Activated gamma-delta T cell treated with anti-CD3 and anti-CD28 coated beads, Interleukin-2, amount 50 U/mL, for 16 hours (primary cell): ENCODE results near the gene MPIG6B.
A peak's percentile ranks its signal among the peaks of the same experiment; 100 is the strongest.

Experiments
- DNase-seq: peaks from one replicate; pipeline ENCODE4 v3.0.0-alpha.2; 2020; ENCODE audit warnings: low read depth

Gene MPIG6B

GRCh38 chr6:31737991-31738979, 15.1 kb downstream of the MPIG6B start:
- peak; percentile 39 for DNase-seq

DNA sequence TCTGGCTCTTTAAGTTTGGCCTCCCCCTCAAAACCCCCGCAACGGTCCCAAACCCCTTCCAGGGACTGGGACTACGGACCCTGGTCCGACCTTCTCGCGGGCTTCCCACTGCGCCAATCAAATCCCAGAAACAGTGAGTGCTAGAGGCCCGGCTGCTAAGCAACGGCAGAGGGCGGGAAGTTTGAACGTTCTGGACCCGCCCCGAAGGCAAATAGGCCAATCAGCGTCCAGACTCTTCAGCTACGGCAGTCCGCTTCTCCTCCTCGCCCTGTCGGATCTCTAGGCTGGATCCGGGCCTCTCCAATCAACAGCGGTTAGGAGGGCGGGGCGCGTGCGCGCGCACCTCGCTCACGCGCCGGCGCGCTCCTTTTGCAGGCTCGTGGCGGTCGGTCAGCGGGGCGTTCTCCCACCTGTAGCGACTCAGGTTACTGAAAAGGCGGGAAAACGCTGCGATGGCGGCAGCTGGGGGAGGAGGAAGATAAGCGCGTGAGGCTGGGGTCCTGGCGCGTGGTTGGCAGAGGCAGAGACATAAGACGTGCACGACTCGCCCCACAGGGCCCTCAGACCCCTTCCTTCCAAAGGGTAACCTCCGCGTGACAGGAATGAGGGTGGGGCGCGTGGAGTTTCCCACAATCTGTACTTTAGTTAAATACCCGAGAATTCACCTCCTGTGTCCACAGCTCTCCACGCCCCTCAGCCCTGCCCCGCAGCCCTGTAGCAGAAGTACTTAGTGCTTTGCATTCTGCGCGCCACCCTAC, 16.6 kb downstream of the MPIG6B start, which contains the start of gene MSH5:
TSS of gene MSH5 (plus strand) at position 367 of the 758 bp plus-strand sequence. CDS start 462 bp downstream, outside the sequence.
- DNase-seq = peak; percentile 91

GRCh38 chr6:31740397-31741223, 17.4 kb downstream of the MPIG6B start:
- DNase-seq = no peak

GRCh38 chr6:31741815-31742214, 18.6 kb downstream of the MPIG6B start:
- DNase-seq = no peak

DNA sequence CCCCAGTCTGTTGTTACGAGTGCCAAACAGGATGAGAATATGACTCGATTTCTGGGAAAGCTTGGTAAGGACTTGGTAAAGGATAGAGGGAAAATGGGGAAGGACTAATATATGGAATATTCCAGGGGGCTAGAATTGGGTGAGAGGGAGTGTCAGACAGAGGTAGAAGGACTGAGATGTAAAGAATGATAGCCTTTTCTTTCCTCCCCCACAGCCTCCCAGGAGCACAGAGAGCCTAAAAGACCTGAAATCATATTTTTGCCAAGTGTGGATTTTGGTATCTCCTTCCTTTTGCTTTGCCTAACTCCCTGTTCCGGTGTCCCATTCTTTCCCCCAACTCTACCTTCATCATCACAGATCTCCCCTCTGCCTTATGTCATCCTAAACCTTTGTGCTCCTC, 19.7 kb downstream of the MPIG6B start:
- DNase-seq = no peak

- no peak for DNase-seq
These were observed 21.2 kb downstream of the MPIG6B start for GRCh38 chr6:31744422-31744821.

DNA sequence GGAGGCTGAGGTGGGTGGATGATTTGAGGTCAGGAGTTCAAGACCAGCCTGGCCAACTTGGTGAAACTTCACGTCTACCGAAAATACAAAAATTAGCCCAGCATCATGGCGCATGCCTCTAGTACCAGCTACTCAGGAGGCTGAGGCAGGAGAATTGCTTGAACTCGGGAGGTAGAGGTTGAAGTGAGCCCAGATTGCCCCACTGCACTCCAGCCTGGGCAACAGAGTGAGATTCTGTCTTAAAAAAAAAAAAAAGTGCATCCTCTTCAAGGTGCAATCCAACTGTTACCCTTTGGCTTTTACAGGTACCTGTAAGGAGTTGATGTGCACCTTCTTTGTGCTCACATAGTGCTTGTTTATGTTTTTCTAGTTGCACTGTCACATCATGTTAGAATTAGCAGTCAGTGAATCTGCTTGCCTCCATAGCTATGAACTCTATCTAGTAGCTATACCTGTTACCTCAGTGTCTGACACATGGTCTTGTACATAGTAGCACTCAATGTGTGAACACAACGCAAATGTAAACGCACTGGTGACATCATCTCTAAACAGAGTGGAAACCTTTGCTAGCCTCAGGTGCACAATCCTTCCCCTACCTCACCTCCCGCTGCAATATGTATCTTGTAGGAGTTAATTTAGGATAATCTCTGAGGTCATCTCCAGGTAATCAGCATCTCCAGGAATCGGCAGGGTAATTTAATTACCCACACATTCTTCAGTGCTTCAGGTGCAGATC, 26.3 kb downstream of the MPIG6B start:
- DNase-seq = no peak

DNA sequence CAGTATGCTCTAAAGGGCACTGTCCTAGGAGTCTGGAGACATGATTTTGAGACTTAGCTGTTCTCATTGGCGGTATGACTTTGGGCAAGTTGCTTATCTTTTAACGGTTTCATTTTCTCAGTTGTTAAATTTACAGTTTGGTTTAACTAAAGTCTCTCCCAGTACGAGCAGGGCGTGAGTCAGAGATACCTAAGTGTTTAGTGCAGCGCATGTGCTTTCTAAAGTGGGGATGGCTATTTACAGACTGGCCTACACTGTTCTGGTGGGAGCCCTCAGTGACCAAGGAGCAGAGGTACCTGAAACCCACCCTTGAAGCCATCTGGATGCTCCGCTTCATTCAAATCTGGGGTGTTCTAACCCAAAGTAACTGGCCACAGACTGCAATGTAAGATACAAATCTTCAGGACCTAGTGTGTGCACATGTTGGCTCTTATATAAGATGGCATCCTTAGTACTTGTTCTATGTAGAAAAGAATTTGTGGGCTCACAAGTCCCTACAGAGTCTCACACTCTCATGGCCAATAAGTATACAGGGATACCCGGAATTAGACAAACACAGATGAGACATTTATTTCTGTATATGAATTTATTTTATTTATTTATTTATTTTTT, 27.3 kb downstream of the MPIG6B start:
- no peak for DNase-seq

GRCh38 chr6:31752739-31753319, 29.7 kb downstream of the MPIG6B start:
- no peak for DNase-seq

DNA sequence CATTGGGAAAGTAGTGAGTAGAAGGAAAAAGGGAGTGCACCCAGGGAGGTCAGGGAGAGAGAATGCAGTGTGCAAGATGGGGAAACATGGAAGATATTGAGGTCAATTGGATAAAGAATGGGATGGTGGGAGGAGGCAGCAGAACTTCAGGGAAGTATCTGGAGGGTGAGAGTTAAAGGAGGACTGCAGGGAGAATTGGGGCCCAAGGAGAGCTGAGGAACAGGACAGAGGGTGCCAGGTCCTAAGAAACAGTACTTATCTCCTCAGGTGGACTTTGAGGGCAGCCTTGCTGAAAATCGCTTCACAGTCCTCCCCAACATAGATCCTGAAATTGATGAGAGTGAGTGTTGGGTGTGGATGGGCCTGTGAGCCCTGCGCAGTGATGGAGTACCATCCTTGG, 35.1 kb downstream of the MPIG6B start:
- no peak for DNase-seq

DNA sequence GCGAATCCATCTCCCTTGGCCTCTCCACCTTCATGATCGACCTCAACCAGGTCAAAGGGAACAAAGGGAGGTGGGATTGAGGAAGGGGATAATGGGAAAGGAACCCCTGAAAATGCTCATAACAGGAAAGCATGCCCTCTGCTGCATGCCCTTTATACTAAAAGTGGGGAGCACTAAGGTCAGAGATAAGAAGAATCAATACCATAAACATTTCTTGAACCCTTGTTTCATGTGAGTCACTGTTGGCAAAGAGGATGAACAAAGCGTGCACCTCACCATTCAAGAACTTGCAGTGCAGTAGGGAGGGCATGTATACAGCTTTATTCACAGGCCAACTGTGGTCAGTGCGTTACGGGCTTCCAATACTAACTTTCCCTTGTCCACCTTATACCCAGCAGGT, 37.6 kb downstream of the MPIG6B start:
- no peak for DNase-seq

GRCh38 chr6:31761343-31761742, 38.2 kb downstream of the MPIG6B start:
- DNase-seq = no peak

GRCh38 chr6:31762356-31762755, 39.2 kb downstream of the MPIG6B start, which contains the start of gene SAPCD1:
SAPCD1 (plus strand) TSS chr6:31762656; CDS start chr6:31763055, 399 bp downstream.
- DNase-seq = no peak

DNA sequence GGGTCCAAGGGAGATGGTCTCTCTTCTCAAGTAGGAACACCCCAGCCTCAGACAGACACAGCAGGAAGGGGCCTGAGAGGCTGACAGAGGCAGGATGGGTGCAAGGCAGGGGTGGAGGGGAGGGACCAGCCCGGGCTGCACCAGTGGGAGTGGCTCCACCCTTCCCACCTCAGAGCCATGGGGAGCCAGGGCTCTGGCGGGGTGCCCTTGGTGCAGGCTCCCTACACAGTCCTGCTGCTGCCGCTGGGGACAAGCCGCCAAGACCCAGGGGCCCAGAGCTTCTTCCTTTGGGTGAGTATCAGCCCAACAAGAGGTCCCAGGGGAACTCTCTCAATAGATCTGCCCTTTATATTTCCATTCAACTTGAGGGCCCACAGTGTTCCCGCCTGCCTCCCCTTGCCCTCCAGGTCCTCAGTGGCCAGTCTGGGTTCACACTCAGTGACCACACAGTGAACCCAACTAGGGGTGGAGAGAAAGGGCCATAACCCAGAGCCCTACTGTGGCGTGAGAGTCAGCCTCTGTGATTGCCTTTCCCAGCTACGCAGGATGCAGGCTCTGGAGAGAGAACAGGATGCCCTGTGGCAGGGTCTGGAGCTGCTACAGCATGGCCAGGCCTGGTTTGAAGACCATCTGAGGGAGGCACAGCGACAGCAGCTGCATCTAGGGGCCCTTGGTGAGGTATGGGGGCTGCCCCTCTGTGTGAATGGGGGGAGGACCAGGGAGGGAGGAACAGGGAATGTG, 39.9 kb downstream of the MPIG6B start:
- DNase-seq = no peak

DNA sequence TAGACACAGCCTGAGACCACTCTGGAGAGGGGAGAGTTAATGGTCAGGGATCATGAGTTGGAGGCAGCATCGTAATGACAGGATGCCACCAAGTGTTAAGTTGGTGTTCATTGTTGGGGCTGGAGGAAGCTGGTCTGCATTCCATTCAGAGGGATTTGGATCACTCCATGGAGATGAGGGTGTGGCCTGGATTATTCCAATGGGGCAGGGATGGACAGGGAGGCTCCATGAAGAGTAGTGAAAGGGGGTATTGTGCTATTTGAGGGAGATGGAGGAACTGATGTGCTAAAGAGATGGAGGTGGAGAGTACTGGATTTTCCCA, 40.4 kb downstream of the MPIG6B start:
- no peak for DNase-seq

GRCh38 chr6:31764198-31764597, 41.0 kb downstream of the MPIG6B start:
- no peak for DNase-seq

DNA sequence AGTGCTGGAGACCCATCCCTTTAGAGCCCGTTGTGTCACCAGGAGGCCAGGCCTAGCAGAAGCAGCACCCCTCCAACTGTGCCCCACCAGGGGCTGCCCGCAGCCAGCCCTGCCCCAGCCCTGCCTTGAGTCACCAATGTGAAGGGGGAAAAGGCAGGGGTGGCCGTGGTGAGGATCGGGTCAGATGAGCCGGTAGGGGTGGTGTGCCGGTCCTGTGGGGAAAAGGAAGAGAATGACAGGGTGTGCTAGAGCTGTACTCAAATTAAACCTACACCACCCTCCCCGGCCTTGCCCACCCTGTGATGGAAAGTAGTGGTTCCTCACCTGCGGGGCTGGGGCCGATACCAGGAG, 42.4 kb downstream of the MPIG6B start:
- no peak for DNase-seq

GRCh38 chr6:31765910-31766794, 43.0 kb downstream of the MPIG6B start:
- DNase-seq = no peak

DNA sequence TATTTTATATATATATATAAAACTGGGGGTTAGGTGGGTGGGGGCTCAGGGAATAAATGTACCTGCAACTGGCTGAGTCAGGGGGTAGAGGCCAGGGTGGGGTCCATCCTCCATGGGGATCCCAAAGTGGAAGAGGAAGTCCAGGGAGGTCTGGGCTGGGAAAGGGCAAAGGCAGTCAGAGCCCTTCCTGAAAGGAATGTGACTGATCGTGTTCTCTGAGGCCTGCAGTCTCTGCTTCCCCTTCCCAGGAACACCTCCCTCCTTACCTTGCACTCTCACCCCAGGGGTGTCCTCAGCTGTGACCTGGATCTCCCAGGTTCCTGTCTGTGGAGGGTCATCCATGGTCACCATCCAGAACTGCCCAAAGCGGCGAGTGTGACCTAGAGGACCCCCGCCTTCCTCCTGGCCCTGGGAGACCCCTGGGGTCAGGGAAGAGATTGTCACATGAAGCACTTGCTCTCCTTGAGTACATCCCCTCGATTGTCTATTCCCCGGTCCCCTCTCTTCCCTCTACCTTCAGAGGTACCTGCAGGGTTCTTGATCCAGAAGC, 44.0 kb downstream of the MPIG6B start:
- no peak for DNase-seq
